ENCODE results near the gene FZR1.

- TF ChIP-seq CTCF (IDR thresholded peaks at IDR 0.05) (no peak), POLR2A (IDR thresholded peaks at IDR 0.05) (no peak)
Observed at GRCh38 chr19:3519126-3519525, 13.0 kb downstream of the FZR1 start.
